GM21367 (cell line): ENCODE results near the gene BHMT.
"Not testable (repeated sequence)": the region's sequence is repeated elsewhere in the genome, so short reads cannot be mapped to it uniquely, and the experiment has no call there.

Experiments used
- ATAC-seq: cut with Tn5 transposase; IDR thresholded peaks from one replicate; pipeline ENCODE4 v1.9.1; 2021; ENCODE audit not compliant: unreplicated experiment

Gene BHMT

DNA sequence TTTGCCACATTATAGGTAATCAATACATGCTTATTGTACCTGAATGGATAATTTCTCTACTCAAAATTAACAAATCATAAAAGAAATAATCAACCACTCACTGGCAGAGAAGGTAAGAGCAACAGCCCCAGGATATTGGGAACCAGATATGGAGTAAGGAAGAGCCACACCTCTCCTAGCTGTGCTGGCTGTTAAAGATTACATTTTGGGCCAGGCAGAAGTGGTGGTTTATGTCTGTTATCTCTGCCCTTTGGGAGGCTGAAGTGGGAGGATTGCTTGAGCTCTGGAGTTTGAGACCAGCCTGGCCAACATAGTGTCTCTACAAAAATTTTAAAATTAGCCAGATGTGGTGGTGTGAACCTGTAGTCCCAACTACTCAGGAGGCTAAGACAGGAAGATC, 56.4 kb downstream of the BHMT start:
- no peak for ATAC-seq

DNA sequence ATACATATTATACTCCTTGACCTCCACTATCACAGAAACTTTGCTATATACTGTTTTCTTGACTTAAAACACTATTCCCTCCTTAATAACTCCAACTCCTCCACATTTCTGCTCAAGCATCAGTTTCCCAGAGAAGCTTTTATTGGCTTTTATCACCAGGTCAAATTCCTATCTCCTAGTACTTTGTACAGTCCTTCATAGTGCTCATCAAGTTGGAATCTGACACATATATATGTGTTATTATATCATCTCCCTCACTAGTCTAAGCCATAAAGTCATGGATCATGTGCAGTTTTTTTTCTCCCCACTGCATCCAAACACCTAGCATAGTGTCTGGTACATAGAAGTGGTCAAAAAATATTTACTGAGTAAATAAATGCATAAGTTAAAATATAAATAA, 59.1 kb downstream of the BHMT start:
- ATAC-seq = no peak

DNA sequence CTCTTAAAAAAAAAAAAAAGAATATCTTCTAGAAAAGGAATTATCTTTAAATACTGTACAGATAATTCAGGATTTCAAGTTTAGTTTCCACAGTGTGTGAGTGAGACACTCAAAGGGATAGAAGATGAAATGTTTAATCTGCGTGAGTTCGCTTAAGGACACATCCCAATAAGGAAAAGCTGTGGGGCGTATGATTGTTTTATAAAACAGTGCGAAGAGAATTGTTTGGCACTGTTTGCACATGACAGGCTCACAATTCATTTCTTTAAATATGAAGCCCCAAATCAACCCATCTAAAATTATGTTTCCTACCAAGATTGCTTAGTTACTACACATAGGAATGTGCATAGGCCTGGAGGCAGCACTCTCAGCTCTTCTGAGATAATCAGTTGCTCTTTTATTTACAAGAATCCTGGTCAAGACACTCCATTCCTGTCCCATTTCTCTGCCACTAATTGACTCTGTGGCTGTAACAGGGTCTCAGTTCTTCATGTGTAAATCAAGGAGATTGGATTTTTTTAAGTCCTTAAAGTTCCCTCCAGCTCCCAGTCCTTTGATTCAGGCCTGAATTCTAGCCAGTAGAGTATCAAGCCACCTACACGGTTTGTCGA, 60.1 kb downstream of the BHMT start:
- no peak for ATAC-seq

DNA sequence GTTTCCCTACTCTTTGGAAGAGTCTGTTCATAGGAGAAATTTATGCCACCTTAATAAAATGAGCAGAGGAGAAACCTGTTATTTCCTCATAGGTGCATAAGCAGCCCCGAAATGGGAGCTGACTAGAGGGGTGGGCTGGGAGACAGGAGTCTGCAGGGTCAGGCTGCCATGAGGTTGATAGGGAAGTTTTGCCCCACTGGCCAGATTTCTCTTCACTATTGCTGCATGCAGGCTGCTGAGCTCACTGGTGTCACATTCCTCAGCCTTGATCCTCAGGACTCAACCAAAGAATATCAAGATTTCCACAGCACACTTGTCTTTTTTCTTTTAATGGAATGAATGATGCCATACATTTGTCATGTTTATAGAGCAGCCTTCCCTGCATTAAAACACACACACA, 60.7 kb downstream of the BHMT start:
- ATAC-seq = no peak

DNA sequence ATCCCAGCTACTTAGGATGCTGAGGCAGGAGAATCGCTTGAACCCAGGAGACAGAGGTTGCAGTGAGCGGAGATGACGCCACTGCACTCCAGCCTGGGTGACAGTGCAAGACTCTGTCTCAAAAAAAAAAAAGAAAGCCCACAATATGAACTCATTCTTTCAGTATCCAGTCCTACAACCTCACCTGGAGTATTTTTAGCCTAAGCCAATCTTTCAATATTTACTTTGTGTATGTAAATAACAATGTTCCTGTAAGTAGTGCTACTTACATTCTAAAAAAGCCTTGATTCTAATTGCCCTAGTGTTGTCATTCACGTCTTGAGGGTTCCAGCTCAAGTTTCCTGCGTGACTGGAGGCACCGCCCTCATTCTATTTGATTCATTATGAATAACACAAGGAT, 62.0 kb downstream of the BHMT start:
- ATAC-seq = no peak

GRCh38 chr5:79180449-79180848, 68.8 kb downstream of the BHMT start:
- not testable (repeated sequence) for ATAC-seq

- ATAC-seq = no peak
Measured at GRCh38 chr5:79181419-79182022, 69.9 kb downstream of the BHMT start.
